ENCODE results near the gene HSD17B10. TPM values are rescaled to one million over a fixed set of nuclear protein-coding genes. Genes with fewer than 3 reads are reported as not detected.

Gene HSD17B10
- total and polyA plus RNA-seq, 2 of the 13 experiments (the other 11 are each of a cell fraction or from before 2014, with no cell fraction given) = 68.7 to 84.7 TPM

DNA sequence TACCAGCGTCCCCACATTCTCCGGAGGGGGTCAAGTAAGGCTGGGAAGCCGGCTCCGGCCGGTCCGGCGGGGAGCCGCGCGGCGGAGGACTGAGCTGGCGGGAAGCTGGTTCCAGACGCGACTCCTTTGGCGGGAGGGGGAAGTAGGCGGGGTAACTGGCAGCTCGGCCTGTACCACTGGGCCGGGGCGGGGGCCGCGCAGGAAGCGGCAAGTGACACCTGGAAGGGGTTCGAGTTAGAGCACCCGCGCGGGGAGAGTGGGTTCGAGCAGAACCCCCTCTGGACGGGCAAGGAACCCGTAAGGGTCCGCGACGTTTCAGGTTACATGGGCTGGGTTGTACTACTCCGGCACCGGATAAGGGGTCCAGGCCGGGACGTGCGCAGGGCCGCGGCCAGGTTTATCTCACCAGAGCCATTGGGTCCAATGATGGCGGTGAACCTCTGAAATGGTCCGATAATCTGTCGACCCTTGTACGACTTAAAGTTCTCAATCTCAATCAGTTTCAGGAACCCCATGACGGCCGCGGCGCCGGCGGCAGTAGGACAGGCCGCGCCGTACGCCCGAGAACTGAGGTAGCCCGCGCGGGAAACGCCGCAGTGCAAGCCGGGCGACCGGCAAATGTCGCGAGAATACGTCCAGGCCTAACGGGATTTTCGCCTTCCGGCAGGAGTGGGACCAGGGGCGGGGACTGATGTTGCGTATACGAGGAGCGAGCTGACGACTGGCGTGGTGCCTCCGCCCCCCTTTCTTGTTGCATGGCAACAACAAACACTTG, 11.9 kb downstream of the HSD17B10 start, which contains the start of gene SMC1A (continued):
- TF ChIP-seq SOX6 (IDR thresholded peaks at IDR 0.05) (no peak), SOX6 (CRISPR knock-in tag; IDR thresholded peaks at IDR 0.05) (0 out of 2 replicates have a peak, but pooled peaks have one; percentile 21), GABPA (IDR thresholded peaks at IDR 0.05; ENCODE audit: low read depth, low read length) (peak; percentile 13; the same call in 1 of the 2 replicates), GABPA (CRISPR knock-in tag; IDR thresholded peaks at IDR 0.05; ENCODE audit: low read depth) (peak; percentile 73), PTBP1 (IDR thresholded peaks at IDR 0.05; ENCODE audit: low read depth, low read length, poor library complexity, severe bottlenecking) (no peak), ZNF652 (CRISPR knock-in tag; IDR thresholded peaks at IDR 0.05; ENCODE audit: borderline replicate concordance, low read depth) (no peak), FIP1L1 (IDR thresholded peaks at IDR 0.05; ENCODE audit: borderline replicate concordance, insufficient read depth, low read depth, low read length) (no peak), RFX3 (CRISPR knock-in tag; IDR thresholded peaks at IDR 0.05) (peak; percentile 77), ZNF672 (CRISPR knock-in tag; IDR thresholded peaks at IDR 0.05) (no peak), KAT8 (CRISPR knock-in tag; IDR thresholded peaks at IDR 0.05) (peak; percentile 80; the same call in 1 of the 2 replicates), ZFP36L1 (CRISPR knock-in tag; IDR thresholded peaks at IDR 0.05) (no peak), ZSCAN31 (CRISPR knock-in tag; IDR thresholded peaks at IDR 0.05; ENCODE audit: low read depth) (0 out of 2 replicates have a peak, but pooled peaks have one; percentile 33), ZNF670 (CRISPR knock-in tag; IDR thresholded peaks at IDR 0.05; ENCODE audit: borderline replicate concordance) (no peak), ZBTB21 (CRISPR knock-in tag; IDR thresholded peaks at IDR 0.05) (no peak), PRMT3 (CRISPR knock-in tag; IDR thresholded peaks at IDR 0.05; ENCODE audit: borderline replicate concordance, low read depth) (no peak), PRPF4 (IDR thresholded peaks at IDR 0.05; ENCODE audit: low read depth, low read length, poor library complexity, severe bottlenecking) (no peak), ZNF350 (CRISPR knock-in tag; IDR thresholded peaks at IDR 0.05; ENCODE audit: borderline replicate concordance, low read depth) (peak; percentile 35; the same call in 1 of the 2 replicates), PCBP1 (IDR thresholded peaks at IDR 0.05; ENCODE audit: borderline replicate concordance, low read depth, low read length) (no peak)
- TF ChIP-seq, protein P1, sequence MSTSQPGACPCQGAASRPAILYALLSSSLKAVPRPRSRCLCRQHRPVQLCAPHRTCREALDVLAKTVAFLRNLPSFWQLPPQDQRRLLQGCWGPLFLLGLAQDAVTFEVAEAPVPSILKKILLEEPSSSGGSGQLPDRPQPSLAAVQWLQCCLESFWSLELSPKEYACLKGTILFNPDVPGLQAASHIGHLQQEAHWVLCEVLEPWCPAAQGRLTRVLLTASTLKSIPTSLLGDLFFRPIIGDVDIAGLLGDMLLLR (CRISPR knock-in tag; IDR thresholded peaks at IDR 0.05) = no peak; the same call in 1 of the 2 replicates
- TF ChIP-seq, protein P2, sequence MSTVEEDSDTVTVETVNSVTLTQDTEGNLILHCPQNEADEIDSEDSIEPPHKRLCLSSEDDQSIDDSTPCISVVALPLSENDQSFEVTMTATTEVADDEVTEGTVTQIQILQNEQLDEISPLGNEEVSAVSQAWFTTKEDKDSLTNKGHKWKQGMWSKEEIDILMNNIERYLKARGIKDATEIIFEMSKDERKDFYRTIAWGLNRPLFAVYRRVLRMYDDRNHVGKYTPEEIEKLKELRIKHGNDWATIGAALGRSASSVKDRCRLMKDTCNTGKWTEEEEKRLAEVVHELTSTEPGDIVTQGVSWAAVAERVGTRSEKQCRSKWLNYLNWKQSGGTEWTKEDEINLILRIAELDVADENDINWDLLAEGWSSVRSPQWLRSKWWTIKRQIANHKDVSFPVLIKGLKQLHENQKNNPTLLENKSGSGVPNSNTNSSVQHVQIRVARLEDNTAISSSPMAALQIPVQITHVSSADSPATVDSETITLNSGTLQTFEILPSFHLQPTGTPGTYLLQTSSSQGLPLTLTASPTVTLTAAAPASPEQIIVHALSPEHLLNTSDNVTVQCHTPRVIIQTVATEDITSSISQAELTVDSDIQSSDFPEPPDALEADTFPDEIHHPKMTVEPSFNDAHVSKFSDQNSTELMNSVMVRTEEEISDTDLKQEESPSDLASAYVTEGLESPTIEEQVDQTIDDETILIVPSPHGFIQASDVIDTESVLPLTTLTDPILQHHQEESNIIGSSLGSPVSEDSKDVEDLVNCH (CRISPR knock-in tag; IDR thresholded peaks at IDR 0.05) = no peak
- TF ChIP-seq, protein P3, sequence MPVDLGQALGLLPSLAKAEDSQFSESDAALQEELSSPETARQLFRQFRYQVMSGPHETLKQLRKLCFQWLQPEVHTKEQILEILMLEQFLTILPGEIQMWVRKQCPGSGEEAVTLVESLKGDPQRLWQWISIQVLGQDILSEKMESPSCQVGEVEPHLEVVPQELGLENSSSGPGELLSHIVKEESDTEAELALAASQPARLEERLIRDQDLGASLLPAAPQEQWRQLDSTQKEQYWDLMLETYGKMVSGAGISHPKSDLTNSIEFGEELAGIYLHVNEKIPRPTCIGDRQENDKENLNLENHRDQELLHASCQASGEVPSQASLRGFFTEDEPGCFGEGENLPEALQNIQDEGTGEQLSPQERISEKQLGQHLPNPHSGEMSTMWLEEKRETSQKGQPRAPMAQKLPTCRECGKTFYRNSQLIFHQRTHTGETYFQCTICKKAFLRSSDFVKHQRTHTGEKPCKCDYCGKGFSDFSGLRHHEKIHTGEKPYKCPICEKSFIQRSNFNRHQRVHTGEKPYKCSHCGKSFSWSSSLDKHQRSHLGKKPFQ (CRISPR knock-in tag; IDR thresholded peaks at IDR 0.05; ENCODE audit: insufficient replicate concordance) = no peak
- TF ChIP-seq, protein P4, sequence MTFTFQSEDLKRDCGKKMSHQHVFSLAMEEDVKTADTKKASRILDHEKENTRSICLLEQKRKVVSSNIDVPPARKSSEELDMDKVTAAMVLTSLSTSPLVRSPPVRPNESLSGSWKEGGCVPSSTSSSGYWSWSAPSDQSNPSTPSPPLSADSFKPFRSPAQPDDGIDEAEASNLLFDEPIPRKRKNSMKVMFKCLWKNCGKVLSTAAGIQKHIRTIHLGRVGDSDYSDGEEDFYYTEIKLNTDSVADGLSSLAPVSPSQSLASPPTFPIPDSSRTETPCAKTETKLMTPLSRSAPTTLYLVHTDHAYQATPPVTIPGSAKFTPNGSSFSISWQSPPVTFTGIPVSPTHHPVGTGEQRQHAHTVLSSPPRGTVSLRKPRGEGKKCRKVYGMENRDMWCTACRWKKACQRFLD (CRISPR knock-in tag; IDR thresholded peaks at IDR 0.05; ENCODE audit: borderline replicate concordance) = no peak
- TF ChIP-seq, protein P5, sequence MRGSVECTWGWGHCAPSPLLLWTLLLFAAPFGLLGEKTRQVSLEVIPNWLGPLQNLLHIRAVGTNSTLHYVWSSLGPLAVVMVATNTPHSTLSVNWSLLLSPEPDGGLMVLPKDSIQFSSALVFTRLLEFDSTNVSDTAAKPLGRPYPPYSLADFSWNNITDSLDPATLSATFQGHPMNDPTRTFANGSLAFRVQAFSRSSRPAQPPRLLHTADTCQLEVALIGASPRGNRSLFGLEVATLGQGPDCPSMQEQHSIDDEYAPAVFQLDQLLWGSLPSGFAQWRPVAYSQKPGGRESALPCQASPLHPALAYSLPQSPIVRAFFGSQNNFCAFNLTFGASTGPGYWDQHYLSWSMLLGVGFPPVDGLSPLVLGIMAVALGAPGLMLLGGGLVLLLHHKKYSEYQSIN (CRISPR knock-in tag; IDR thresholded peaks at IDR 0.05; ENCODE audit: borderline replicate concordance) = no peak

Measured in HepG2 (cell line).